ENCODE results near the gene MORC3. TPM values are rescaled to one million over a fixed set of nuclear protein-coding genes. Genes with fewer than 3 reads are reported as not detected.
A peak's percentile ranks its signal among the peaks of the same experiment; 100 is the strongest.
"Not testable (repeated sequence)": the region's sequence is repeated elsewhere in the genome, so short reads cannot be mapped to it uniquely, and the experiment has no call there.

MORC3 gene, protein sequence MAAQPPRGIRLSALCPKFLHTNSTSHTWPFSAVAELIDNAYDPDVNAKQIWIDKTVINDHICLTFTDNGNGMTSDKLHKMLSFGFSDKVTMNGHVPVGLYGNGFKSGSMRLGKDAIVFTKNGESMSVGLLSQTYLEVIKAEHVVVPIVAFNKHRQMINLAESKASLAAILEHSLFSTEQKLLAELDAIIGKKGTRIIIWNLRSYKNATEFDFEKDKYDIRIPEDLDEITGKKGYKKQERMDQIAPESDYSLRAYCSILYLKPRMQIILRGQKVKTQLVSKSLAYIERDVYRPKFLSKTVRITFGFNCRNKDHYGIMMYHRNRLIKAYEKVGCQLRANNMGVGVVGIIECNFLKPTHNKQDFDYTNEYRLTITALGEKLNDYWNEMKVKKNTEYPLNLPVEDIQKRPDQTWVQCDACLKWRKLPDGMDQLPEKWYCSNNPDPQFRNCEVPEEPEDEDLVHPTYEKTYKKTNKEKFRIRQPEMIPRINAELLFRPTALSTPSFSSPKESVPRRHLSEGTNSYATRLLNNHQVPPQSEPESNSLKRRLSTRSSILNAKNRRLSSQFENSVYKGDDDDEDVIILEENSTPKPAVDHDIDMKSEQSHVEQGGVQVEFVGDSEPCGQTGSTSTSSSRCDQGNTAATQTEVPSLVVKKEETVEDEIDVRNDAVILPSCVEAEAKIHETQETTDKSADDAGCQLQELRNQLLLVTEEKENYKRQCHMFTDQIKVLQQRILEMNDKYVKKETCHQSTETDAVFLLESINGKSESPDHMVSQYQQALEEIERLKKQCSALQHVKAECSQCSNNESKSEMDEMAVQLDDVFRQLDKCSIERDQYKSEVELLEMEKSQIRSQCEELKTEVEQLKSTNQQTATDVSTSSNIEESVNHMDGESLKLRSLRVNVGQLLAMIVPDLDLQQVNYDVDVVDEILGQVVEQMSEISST
- total RNA-seq = 10 to 100 TPM; 23.9 to 25.0 TPM

- no peaks in the 10 kb centered on the region for H3K9me3 Mint-ChIP-seq (ENCODE audit: low read depth)
- peaks cover 22% of the 10 kb centered on the region for H3K36me3 Mint-ChIP-seq (ENCODE audit: low read depth)
- ChIA-PET CTCF (interaction anchor here (0.7 to 5.4 kb wide), 13 partner anchors 9 to 638 kb away, joined by 3 to 31 read pairs (median 4); no protein-coding TSS in a partner anchor), POLR2A (interaction anchor here (0.5 to 2.5 kb wide), 13 partner anchors 10 to 646 kb away, joined by 3 to 27 read pairs (median 5); partner anchors contain the start of genes DOP1B, HLCS and SETD4)
- ATAC-seq (peak; percentile 89), DNase-seq (peak; percentile 99)
- intact Hi-C loops (cut with DNase I, micrococcal nuclease) = loop anchor here (1.0 to 2.0 kb wide), 10 partner anchors 10 to 947 kb away; partner anchors contain the start of genes DOP1B (in 2 of the 2), CBR3 (in 1 of the 2), CHAF1B (in 1 of the 2) and HLCS (in 1 of the 2)
- peak within 1 kb of the TSS; percentile 98 for H3K27ac Mint-ChIP-seq
- H3K27me3 Mint-ChIP-seq = no peaks in the 10 kb centered on the region
- peak within 1 kb of the TSS; percentile 94 for H3K4me3 Mint-ChIP-seq
- H3K4me1 Mint-ChIP-seq = peaks cover 34% of the 10 kb centered on the region
These were observed at the start of gene MORC3 for GRCh38 chr21:36319767-36320420. Gene MORC3 (plus strand): TSS chr21:36320197. CDS start chr21:36320265, 68 bp downstream.

DNA sequence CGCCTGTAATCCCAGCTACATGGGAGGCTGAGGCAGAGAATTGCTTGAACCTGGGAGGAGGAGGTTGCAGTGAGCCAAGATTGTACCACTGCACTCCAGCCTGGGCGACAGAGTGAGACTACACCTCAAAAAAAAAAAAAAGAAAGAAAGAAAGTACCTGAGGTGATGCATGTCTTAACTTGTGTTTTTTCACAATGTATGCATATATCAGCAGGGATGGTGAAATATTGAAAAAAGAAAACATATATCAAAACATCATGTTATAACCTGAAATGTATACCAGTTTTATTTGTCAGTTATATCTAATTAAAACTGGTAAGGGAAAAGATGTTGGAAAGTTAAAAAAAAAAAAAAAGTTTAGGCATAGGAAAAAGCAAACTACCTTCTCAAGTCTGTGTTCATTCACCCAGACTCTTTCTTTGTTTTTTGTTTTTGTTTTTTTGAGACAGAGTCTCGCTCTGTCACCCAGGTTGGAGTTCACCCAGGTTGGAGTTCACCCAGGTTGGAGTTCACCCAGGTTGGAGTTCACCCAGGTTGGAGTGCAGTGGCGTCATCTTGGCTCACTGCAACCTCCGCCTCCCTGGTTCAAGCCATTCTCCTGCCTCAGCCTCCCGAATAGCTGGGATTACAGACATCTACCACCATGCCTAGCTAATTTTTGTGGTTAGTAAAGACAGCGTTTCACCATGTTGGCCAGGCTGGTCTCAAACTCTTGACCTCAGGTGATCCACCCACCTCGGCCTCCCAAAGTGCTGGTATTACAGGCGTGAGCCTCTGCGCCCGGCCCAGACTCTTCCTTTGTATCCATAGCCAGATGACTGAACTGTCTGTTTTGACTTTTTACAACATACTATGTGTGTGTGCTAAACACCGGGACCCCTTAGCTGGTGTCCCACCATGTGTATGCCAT, 49.0 kb upstream of the MORC3 start:
- DNase-seq; H3K4me3 Mint-ChIP-seq; intact Hi-C loops (cut with DNase I, micrococcal nuclease); ATAC-seq; H3K27ac Mint-ChIP-seq; H3K4me1 Mint-ChIP-seq; H3K27me3 Mint-ChIP-seq; H3K9me3 Mint-ChIP-seq (ENCODE audit: low read depth); POLR2A ChIA-PET: not testable (repeated sequence)
- peaks cover 13% of the 10 kb centered on the region for H3K36me3 Mint-ChIP-seq (ENCODE audit: low read depth)
- CTCF ChIA-PET = interaction anchor here (1.3 kb wide), 1 partner anchor 37 kb away, joined by 3 read pairs; no protein-coding TSS in a partner anchor

DNA sequence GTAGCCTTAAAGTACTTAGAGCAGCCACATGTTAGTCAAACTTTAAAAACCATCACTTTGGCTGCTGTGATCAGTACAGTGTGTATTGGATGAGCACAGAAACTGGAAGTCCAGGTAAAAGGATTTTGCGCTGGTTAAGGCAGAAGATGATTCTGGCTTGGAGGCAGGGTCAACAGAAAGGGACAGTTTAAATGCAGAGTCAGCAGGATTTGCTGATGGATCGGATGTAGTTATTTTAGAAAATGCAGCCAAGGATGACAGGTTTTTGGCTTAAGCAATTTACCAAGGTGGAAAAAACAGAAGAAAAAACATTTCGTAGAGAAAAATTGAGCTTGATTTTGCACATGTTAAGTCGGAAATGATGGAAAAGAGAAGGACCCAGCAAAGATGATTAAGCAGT, 45.9 kb upstream of the MORC3 start:
- H3K4me1 Mint-ChIP-seq = no peaks in the 10 kb centered on the region
- no peaks in the 10 kb centered on the region for H3K27me3 Mint-ChIP-seq
- ChIA-PET POLR2A (no interaction called here), CTCF (no interaction called here)
- DNase-seq = no peak
- H3K4me3 Mint-ChIP-seq = no peak overlapping the region
- peaks cover 18% of the 10 kb centered on the region for H3K36me3 Mint-ChIP-seq (ENCODE audit: low read depth)
- no peak overlapping the region for H3K27ac Mint-ChIP-seq
- intact Hi-C loops (cut with DNase I, micrococcal nuclease) = no loop called here
- ATAC-seq = no peak
- no peaks in the 10 kb centered on the region for H3K9me3 Mint-ChIP-seq (ENCODE audit: low read depth)

- Mint-ChIP-seq H3K27ac (no peak overlapping the region), H3K4me1 (peaks cover 6% of the 10 kb centered on the region), H3K9me3 (ENCODE audit: low read depth) (no peaks in the 10 kb centered on the region), H3K4me3 (no peak overlapping the region), H3K36me3 (ENCODE audit: low read depth) (peaks cover 10% of the 10 kb centered on the region), H3K27me3 (no peaks in the 10 kb centered on the region)
- POLR2A ChIA-PET = no interaction called here
- CTCF ChIA-PET = no interaction called here
- intact Hi-C loops (cut with DNase I, micrococcal nuclease) = no loop called here
- ATAC-seq = peak; percentile 30
- peak; percentile 21 for DNase-seq
These were observed 37.3 kb upstream of the MORC3 start for GRCh38 chr21:36282568-36283230.

DNA sequence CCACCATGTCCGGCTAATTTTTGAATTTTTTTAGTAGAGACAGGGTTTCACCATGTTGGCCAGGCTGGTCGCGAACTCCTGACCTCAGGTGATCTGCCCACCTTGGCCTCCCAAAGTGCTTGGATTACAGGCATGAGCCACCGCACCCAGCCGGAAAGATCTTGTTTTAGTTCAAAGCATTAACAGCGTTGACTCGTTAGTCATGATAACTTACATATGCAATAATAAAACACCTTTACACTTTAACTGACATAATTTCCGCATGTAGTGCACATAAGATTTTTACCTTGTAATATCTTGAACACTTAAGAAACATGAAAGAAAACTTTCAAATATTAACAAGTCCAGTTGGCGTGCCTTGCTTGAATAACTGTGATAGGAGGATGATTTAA, 36.8 kb upstream of the MORC3 start:
- POLR2A ChIA-PET; DNase-seq; CTCF ChIA-PET; H3K4me1 Mint-ChIP-seq; H3K36me3 Mint-ChIP-seq (ENCODE audit: low read depth); H3K4me3 Mint-ChIP-seq; H3K27ac Mint-ChIP-seq; ATAC-seq; intact Hi-C loops (cut with DNase I, micrococcal nuclease); H3K9me3 Mint-ChIP-seq (ENCODE audit: low read depth); H3K27me3 Mint-ChIP-seq: not testable (repeated sequence)

GRCh38 chr21:36288651-36289243, 31.2 kb upstream of the MORC3 start:
- peak; percentile 78 for ATAC-seq

GRCh38 chr21:36291509-36291908, 28.5 kb upstream of the MORC3 start:
- CTCF ChIA-PET = interaction anchor here (0.6 kb wide), 1 partner anchor 294 kb away, joined by 3 read pairs; no protein-coding TSS in a partner anchor
- H3K9me3 Mint-ChIP-seq (ENCODE audit: low read depth) = no peaks in the 10 kb centered on the region
- POLR2A ChIA-PET = no interaction called here

More at GRCh38 chr21:36288651-36289243, 31.2 kb upstream of the MORC3 start:
- H3K9me3 Mint-ChIP-seq (ENCODE audit: low read depth) = no peaks in the 10 kb centered on the region
- ChIA-PET CTCF (interaction anchor here (0.6 to 2.7 kb wide), 10 partner anchors 10 to 146 kb away, joined by 3 to 31 read pairs (median 4); partner anchors contain the start of gene MORC3), POLR2A (interaction anchor here (0.5 to 3.0 kb wide), 9 partner anchors 10 to 171 kb away, joined by 3 to 27 read pairs (median 4); partner anchors contain the start of gene MORC3)
- peak overlapping the region; percentile 57 for H3K4me3 Mint-ChIP-seq
- DNase-seq = no peak
- H3K4me1 Mint-ChIP-seq = peaks cover 22% of the 10 kb centered on the region
- peaks cover 24% of the 10 kb centered on the region for H3K36me3 Mint-ChIP-seq (ENCODE audit: low read depth)
- no peaks in the 10 kb centered on the region for H3K27me3 Mint-ChIP-seq
- intact Hi-C loops (cut with DNase I, micrococcal nuclease) = loop anchor here (1.0 to 2.0 kb wide), 4 partner anchors 10 to 54 kb away; partner anchors contain the start of gene MORC3 (in 2 of the 2)
- H3K27ac Mint-ChIP-seq = peak overlapping the region; percentile 95

DNA sequence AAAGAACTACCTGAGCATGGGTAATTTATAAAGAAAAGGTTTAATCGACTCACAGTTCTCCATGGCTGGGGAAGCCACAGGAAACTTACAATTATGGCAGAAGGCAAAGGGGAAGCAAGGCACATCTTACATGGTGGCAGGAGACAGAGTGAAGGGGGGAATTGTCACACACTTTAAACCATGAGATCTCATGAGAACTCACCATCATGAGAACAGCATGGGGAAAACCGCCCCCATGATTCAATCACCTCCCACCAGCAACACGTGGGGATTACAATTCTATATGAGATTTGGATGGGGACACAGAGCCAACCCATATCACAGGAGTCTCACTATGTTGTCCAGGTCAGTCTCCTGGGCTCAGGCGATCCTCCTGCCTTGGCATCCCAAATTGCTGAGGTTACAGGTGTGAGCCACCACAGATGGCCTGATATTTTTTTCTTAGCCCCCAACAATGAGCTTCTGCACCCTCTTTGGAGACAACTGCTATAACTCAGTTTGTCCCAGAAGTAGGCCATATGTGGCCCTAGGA, 22.5 kb upstream of the MORC3 start:
- DNase-seq (no peak), ATAC-seq (no peak)
- H3K9me3 Mint-ChIP-seq (ENCODE audit: low read depth) = peaks cover 3% of the 10 kb centered on the region
- POLR2A ChIA-PET = interaction anchor here (1.0 to 2.0 kb wide), 3 partner anchors 12 to 23 kb away, joined by 5 to 18 read pairs (median 15); partner anchors contain the start of gene MORC3
- CTCF ChIA-PET = no interaction called here
- peaks cover 43% of the 10 kb centered on the region for H3K4me1 Mint-ChIP-seq
- peak overlapping the region; percentile 57 for H3K4me3 Mint-ChIP-seq
- no peaks in the 10 kb centered on the region for H3K27me3 Mint-ChIP-seq
- peak overlapping the region; percentile 90 for H3K27ac Mint-ChIP-seq
- H3K36me3 Mint-ChIP-seq (ENCODE audit: low read depth) = peaks cover 11% of the 10 kb centered on the region
- intact Hi-C loops (cut with DNase I, micrococcal nuclease) = no loop called here

More at GRCh38 chr21:36291509-36291908, 28.5 kb upstream of the MORC3 start:
- no peak overlapping the region for H3K27ac Mint-ChIP-seq
- no peak for ATAC-seq
- no peak overlapping the region for H3K4me3 Mint-ChIP-seq
- intact Hi-C loops (cut with DNase I, micrococcal nuclease) = no loop called here
- DNase-seq = no peak
- H3K36me3 Mint-ChIP-seq (ENCODE audit: low read depth) = peaks cover 22% of the 10 kb centered on the region
- peaks cover 22% of the 10 kb centered on the region for H3K4me1 Mint-ChIP-seq
- H3K27me3 Mint-ChIP-seq = no peaks in the 10 kb centered on the region

GRCh38 chr21:36297938-36298572, 21.9 kb upstream of the MORC3 start:
- peak overlapping the region; percentile 57 for H3K4me3 Mint-ChIP-seq
- peaks cover 47% of the 10 kb centered on the region for H3K4me1 Mint-ChIP-seq
- DNase-seq (peak; percentile 80), ATAC-seq (peak; percentile 96)
- intact Hi-C loops (cut with DNase I, micrococcal nuclease) = loop anchor here (1.0 kb wide), 3 partner anchors 9 to 38 kb away; no protein-coding TSS in a partner anchor
- H3K27me3 Mint-ChIP-seq = no peaks in the 10 kb centered on the region
- peaks cover 3% of the 10 kb centered on the region for H3K9me3 Mint-ChIP-seq (ENCODE audit: low read depth)
- ChIA-PET CTCF (interaction anchor here (0.9 to 1.1 kb wide), 2 partner anchors 9 to 10 kb away, joined by 3 to 4 read pairs; no protein-coding TSS in a partner anchor), POLR2A (interaction anchor here (1.0 to 2.0 kb wide), 3 partner anchors 12 to 22 kb away, joined by 5 to 18 read pairs (median 15); partner anchors contain the start of gene MORC3)
- peak overlapping the region; percentile 90 for H3K27ac Mint-ChIP-seq
- H3K36me3 Mint-ChIP-seq (ENCODE audit: low read depth) = peaks cover 8% of the 10 kb centered on the region

Data from activated CD4-positive, alpha-beta T cell treated with anti-CD3 and anti-CD28 coated beads for 36 hours (primary cell).